ENCODE results near the gene YPEL1. TPM values are rescaled to one million over a fixed set of nuclear protein-coding genes. Genes with fewer than 3 reads are reported as not detected.

The YPEL1 gene
- total RNA-seq, 2 experiments from 2014 or later: 18.2 to 18.8 TPM

DNA sequence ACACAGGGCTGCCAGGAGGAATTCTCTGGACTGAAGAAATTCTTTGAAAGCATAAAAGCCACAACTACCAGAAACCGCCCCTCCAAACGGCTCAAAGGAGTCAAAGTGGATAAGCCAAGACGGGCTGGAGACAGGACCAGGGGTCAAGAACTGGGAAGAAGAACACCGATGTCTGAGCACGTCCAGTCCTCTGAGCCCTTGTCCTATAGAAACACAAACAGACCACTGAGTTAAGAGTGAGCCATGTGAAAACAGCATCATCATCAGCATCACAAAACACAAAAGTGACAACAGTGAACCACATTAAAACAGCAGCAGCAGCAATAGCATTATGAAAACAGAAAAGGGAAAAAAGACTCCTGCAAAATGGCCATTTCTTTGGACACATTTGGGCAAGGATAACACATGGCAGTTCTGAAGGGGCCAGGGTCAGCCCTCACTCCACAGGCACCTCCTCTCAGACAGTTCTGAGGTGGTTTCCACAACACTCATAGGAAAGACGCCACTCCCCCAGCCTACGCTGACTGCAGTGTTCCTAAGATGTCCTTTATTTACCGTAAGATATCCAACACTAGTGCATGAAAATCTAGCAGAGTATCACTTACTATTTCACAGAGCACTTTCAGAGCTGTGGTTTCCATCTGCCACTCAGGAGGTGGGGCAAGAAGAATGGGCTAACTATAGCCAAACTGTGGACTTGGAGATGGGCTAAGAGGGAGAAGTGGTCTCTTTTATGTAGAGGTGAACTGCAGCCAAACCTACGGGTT lies 28.6 kb upstream of the YPEL1 start:
- intact Hi-C loops (cut with micrococcal nuclease; ENCODE audit: unreplicated experiment): no loop called here
- ChIA-PET CTCF (ENCODE audit: unreplicated experiment) (interaction anchor here (1.4 kb wide), 1 partner anchor 7 kb away, joined by 3 read pairs; no protein-coding TSS in a partner anchor), POLR2A (no interaction called here)
- no peaks in the 10 kb centered on the region for H3K9me2 ChIP-seq (ENCODE audit: insufficient read depth, low read length)
- H3K27ac ChIP-seq (ENCODE audit: low read depth, low read length, poor library complexity, severe bottlenecking): no peak overlapping the region
- H4K20me1 ChIP-seq (ENCODE audit: insufficient read depth, low read length): no peaks in the 10 kb centered on the region
- DNase-seq (ENCODE audit: low spot score): no peak
- TF ChIP-seq EZH2phosphoT487 (IDR thresholded peaks at IDR 0.05; ENCODE audit: borderline replicate concordance, low read depth, low read length): no peak
- TF ChIP-seq, protein P1, sequence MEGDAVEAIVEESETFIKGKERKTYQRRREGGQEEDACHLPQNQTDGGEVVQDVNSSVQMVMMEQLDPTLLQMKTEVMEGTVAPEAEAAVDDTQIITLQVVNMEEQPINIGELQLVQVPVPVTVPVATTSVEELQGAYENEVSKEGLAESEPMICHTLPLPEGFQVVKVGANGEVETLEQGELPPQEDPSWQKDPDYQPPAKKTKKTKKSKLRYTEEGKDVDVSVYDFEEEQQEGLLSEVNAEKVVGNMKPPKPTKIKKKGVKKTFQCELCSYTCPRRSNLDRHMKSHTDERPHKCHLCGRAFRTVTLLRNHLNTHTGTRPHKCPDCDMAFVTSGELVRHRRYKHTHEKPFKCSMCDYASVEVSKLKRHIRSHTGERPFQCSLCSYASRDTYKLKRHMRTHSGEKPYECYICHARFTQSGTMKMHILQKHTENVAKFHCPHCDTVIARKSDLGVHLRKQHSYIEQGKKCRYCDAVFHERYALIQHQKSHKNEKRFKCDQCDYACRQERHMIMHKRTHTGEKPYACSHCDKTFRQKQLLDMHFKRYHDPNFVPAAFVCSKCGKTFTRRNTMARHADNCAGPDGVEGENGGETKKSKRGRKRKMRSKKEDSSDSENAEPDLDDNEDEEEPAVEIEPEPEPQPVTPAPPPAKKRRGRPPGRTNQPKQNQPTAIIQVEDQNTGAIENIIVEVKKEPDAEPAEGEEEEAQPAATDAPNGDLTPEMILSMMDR (conservative IDR thresholded peaks at IDR 0.05; ENCODE audit: low read length): no peak
- H3K4me1 ChIP-seq (ENCODE audit: insufficient read depth, low read length, poor library complexity, severe bottlenecking): peaks cover 20% of the 10 kb centered on the region
- H2AFZ ChIP-seq (ENCODE audit: low read length): no peak overlapping the region
- H3K4me3 ChIP-seq (ENCODE audit: low read depth, low read length, poor library complexity, severe bottlenecking): no peak overlapping the region
- H3K4me2 ChIP-seq (ENCODE audit: low read length): no peak overlapping the region
- no peaks in the 10 kb centered on the region for H3K9me3 ChIP-seq (ENCODE audit: low read length)
- BruUV-seq (replicated peaks): no TSS peak
- H3K79me2 ChIP-seq (ENCODE audit: insufficient read depth, low read depth, low read length): no peaks in the 10 kb centered on the region
- H3K36me3 ChIP-seq (ENCODE audit: insufficient read depth, low read length): peaks cover 86% of the 10 kb centered on the region

DNA sequence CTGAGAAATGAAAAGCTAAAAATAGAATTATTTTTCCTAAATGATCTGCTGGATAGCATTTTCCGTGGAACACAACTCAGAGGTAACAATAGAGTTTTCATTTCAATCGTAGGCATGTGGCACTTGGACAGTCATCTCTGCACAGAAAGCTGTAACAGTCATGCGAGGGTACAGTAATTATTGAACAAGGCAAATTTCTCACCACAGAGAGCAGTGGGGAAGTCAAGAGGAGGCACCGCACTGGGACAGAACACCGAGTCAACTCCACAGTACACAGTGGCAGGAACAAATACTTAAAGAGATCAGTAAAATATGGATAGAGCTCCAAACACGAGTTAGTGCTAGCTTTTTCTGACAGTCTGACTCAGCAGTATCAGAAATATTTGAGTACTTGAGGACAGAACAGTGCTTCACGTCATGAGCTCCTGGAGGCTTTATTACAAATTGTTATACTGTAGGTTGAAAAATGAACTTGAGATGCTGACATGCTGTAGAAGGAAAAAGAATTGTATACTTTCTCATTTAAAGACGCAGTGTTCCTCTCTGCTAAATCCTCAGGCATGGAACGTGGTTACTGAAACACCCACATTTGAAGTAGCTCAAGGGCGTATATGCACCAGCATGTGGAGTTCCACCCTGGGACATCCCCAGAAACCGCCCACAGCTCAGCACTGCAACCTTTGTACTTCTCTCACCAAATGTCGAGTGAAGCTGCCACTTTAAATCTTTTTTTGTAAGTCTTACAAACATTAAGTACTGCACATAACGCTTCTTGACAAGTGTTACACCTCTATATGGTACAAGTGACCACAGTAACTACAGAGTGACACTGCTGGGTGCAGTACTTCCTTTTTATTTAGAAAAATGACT lies 27.4 kb upstream of the YPEL1 start:
- Histone ChIP-seq H3K9me2 (ENCODE audit: insufficient read depth, low read length) (no peaks in the 10 kb centered on the region), H3K79me2 (ENCODE audit: insufficient read depth, low read depth, low read length) (no peaks in the 10 kb centered on the region), H3K9me3 (ENCODE audit: low read length) (no peaks in the 10 kb centered on the region), H3K4me2 (ENCODE audit: low read length) (no peak overlapping the region), H3K36me3 (ENCODE audit: insufficient read depth, low read length) (peaks cover 74% of the 10 kb centered on the region), H3K4me3 (ENCODE audit: low read depth, low read length, poor library complexity, severe bottlenecking) (no peak overlapping the region), H2AFZ (ENCODE audit: low read length) (no peak overlapping the region), H3K4me1 (ENCODE audit: insufficient read depth, low read length, poor library complexity, severe bottlenecking) (peaks cover 20% of the 10 kb centered on the region), H4K20me1 (ENCODE audit: insufficient read depth, low read length) (no peaks in the 10 kb centered on the region), H3K27ac (ENCODE audit: low read depth, low read length, poor library complexity, severe bottlenecking) (no peak overlapping the region)
- POLR2A ChIA-PET: interaction anchor here (0.6 kb wide), 4 partner anchors 27 to 79 kb away, joined by 3 to 5 read pairs (median 3); no protein-coding TSS in a partner anchor
- DNase-seq (ENCODE audit: low spot score): no peak
- TF ChIP-seq EZH2phosphoT487 (IDR thresholded peaks at IDR 0.05; ENCODE audit: borderline replicate concordance, low read depth, low read length): no peak
- TF ChIP-seq, protein P1 (conservative IDR thresholded peaks at IDR 0.05; ENCODE audit: low read length): no peak
- BruUV-seq (replicated peaks): no TSS peak
- intact Hi-C loops (cut with micrococcal nuclease; ENCODE audit: unreplicated experiment): no loop called here
- CTCF ChIA-PET (ENCODE audit: unreplicated experiment): interaction anchor here (1.1 to 1.4 kb wide), 2 partner anchors 9 to 12 kb away, joined by 3 to 4 read pairs; no protein-coding TSS in a partner anchor
